Cardiac muscle cell (in vitro differentiated cells and primary cell): ENCODE data around the gene GAD1. TPM values are rescaled to one million over a fixed set of nuclear protein-coding genes. Genes with fewer than 3 reads are reported as not detected.
A peak's percentile ranks its signal among the peaks of the same experiment; 100 is the strongest.

Experiments used
- DNase-seq, 2 donors: peaks; one replicate each; pipeline versions ENCODE4 v3.0.0 to v3.0.0-alpha.2; 2010 to 2017; ENCODE audit warnings: low read depth in 1 of 2, low spot score in 1 of 2
- H3K27ac ChIP-seq: fragments of 200-600 bp; sonication (generic); 2 replicates; pipeline ENCODE4 v1.5.1; 2016
- H3K27me3 ChIP-seq: fragments of 200-600 bp; sonication (generic); 2 replicates; pipeline ENCODE4 v1.6.0; 2016; ENCODE audit warnings: control low read depth
- H3K36me3 ChIP-seq: fragments of 200-600 bp; sonication (generic); 2 replicates; pipeline ENCODE4 v1.5.1; 2016; ENCODE audit warnings: control low read depth
- H3K4me1 ChIP-seq: fragments of 200-600 bp; sonication (generic); 2 replicates; pipeline ENCODE4 v1.8.1; 2017; ENCODE audit warnings: low read depth, mild to moderate bottlenecking, mixed run types
- H3K4me3 ChIP-seq: fragments of 200-600 bp; sonication (generic); 2 replicates; pipeline ENCODE4 v1.5.1; 2016; ENCODE audit warnings: mild to moderate bottlenecking
- H3K9me3 ChIP-seq: fragments of 200-600 bp; sonication (generic); 2 replicates; pipeline ENCODE4 v1.5.1; 2017; ENCODE audit warnings: low read depth, mild to moderate bottlenecking, control low read depth
- polyA plus RNA-seq: library from polyadenylated mRNA; unstranded; fragments of >200 nt; fragmentation: Nextera tagmentation; extraction: Ambion mirVana; gene quantifications from 2 replicates; pipeline ENCODE4 v1.2.1, GENCODE V29; 2016
- total RNA-seq: library from RNA; depleted of rRNA; stranded (reverse); fragments of >200 nt; gene quantifications from 2 replicates; pipeline ENCODE4 v1.2.3, GENCODE V29; 2016
- TF ChIP-seq, protein P1 (sequence below): IDR thresholded peaks from 2 replicates; pipeline ENCODE4 v1.5.1; 2012; ENCODE audit warnings: low read depth, mild to moderate bottlenecking, low read length

The GAD1 gene
- total and polyA plus RNA-seq, 2 experiments from 2014 or later = 0.12 to 0.39 TPM

DNA sequence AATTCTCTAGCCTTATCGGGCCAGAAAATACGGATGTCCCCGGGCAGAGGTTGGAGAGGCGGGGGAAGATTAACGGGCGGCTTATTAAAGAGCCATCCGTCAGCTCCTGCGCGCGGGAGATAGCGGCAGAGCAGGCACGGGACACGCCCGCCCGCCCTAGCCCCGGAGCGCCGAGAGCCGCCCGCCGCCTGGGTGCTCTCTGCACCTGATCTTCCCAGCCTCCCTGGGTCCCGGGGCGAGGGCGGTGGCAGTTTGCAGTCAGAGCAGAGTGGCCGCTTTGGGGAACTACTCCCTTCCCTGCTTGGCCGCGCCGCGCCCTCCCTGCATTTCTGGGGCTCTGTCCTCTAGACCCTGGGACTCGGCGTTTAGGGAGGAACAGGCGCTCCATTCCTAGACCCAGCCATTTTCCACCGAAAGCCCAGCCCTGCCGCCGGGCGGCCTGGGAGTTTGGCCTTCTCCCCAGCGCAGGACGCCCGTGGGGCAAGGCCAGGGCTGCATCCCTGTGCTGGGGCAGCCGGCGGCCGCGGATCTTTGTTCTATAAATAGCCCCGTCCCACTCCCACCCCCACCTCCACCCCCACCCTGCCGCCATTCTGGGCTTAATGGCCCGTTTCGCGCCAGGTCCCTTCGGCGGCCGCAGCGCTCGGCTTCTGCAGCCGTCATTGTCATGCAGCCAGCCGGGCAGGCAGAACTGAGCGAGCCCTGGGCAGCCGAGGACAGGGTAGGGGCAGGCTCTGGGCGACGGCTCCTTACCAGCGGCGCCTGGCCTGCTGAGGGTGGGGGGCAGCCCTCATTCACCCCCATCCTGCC is 6.6 kb downstream of the GAD1 start:
- Histone ChIP-seq H3K9me3 (no peaks in the 10 kb centered on the region), H3K27ac (no peak overlapping the region), H3K36me3 (no peaks in the 10 kb centered on the region), H3K4me3 (peak overlapping the region; percentile 11), H3K4me1 (no peaks in the 10 kb centered on the region), H3K27me3 (peaks cover 94% of the 10 kb centered on the region)
- no peak for DNase-seq
- TF ChIP-seq, protein P1, sequence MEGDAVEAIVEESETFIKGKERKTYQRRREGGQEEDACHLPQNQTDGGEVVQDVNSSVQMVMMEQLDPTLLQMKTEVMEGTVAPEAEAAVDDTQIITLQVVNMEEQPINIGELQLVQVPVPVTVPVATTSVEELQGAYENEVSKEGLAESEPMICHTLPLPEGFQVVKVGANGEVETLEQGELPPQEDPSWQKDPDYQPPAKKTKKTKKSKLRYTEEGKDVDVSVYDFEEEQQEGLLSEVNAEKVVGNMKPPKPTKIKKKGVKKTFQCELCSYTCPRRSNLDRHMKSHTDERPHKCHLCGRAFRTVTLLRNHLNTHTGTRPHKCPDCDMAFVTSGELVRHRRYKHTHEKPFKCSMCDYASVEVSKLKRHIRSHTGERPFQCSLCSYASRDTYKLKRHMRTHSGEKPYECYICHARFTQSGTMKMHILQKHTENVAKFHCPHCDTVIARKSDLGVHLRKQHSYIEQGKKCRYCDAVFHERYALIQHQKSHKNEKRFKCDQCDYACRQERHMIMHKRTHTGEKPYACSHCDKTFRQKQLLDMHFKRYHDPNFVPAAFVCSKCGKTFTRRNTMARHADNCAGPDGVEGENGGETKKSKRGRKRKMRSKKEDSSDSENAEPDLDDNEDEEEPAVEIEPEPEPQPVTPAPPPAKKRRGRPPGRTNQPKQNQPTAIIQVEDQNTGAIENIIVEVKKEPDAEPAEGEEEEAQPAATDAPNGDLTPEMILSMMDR = no peak

DNA sequence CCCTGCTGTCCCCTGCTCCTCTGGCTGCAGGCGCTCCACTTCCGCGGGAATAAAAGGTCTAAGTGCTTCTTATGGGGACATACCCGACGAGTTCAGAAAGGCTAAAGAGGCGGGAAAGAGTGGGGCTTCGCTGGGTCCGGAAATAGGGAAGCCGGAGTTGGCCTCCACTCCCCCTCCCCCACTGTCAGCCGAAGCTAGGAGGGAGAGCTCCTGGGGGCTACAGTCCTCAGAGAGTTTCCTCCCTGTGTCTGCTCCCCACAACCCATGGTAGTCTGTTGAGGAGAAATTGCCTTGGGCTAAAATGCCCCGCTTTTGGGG is 7.2 kb downstream of the GAD1 start:
- Histone ChIP-seq H3K4me3 (no peak overlapping the region), H3K9me3 (no peaks in the 10 kb centered on the region)
- no peak for DNase-seq

DNA sequence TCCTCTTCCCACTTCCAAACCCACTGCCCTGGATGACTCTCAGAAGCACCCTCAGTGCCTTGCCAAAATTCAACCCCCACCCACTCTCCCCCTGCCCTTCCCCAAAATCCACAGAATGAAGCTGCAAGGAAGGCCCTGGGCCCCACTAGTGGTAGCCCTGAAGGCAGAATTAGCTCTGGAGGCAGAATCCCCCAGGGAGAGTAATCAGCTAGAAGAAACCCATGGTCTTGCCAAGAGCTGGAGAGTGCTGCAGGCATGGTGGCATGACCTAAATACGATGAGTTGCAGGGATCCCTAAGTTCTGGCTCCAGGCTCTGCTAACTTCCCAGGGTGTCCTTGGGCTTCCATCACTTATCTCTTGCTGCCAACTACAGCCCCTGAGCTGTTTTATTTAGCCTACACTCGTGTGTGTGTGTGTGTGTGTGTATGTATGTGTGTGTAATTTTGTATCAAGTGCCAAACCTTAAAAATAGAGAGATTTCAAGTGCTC is 7.9 kb downstream of the GAD1 start:
- no peaks in the 10 kb centered on the region for H3K36me3 ChIP-seq
- TF ChIP-seq, protein P1 = no peak
- DNase-seq = no peak
- peaks cover 81% of the 10 kb centered on the region for H3K27me3 ChIP-seq
- no peaks in the 10 kb centered on the region for H3K4me1 ChIP-seq
- no peaks in the 10 kb centered on the region for H3K9me3 ChIP-seq
- no peak overlapping the region for H3K27ac ChIP-seq
- no peak overlapping the region for H3K4me3 ChIP-seq

More for the DNA sequence above, 7.2 kb downstream of the GAD1 start:
- Histone ChIP-seq H3K27me3 (peaks cover 88% of the 10 kb centered on the region), H3K36me3 (no peaks in the 10 kb centered on the region), H3K4me1 (no peaks in the 10 kb centered on the region), H3K27ac (no peak overlapping the region)
- TF ChIP-seq, protein P1 = no peak

DNA sequence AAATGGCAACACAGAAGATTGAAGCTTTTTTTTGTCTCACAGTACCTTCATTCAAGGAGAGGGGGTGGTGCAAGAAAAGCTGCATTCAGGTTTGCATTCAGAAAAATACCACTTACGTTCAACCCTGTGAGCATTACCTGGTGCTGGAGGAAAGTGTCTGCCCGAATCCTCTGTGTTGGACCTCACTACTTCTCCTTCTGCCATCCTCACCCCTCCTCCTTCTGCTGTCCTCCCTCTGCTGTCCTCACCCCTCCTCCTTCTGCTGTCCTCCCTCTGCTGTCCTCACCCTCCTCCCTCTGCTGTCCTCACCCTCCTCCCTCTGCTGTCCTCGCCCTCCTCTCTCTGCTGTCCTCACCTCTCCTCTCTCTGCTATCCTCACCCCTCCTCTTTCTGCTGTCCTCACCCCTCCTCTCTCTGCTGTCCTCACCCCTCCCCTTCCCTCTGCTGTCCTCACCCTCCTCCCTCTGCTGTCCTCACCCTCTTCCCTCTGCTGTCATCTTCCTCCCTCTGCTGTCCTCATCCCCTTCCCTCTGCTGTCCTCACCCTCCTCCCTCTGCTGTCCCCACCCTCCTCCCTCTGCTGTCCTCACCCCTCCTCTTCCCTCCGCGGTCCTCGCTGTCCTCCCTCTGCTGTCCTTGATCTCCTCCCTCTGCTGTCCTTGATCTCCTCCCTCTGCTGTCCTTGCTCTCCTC is 11.3 kb downstream of the GAD1 start:
- H3K27ac ChIP-seq = no peak overlapping the region
- H3K36me3 ChIP-seq = no peaks in the 10 kb centered on the region
- no peak for DNase-seq
- H3K27me3 ChIP-seq = peaks cover 47% of the 10 kb centered on the region
- H3K4me1 ChIP-seq = no peaks in the 10 kb centered on the region
- TF ChIP-seq, protein P1 = no peak
- no peaks in the 10 kb centered on the region for H3K9me3 ChIP-seq
- H3K4me3 ChIP-seq = no peak overlapping the region

DNA sequence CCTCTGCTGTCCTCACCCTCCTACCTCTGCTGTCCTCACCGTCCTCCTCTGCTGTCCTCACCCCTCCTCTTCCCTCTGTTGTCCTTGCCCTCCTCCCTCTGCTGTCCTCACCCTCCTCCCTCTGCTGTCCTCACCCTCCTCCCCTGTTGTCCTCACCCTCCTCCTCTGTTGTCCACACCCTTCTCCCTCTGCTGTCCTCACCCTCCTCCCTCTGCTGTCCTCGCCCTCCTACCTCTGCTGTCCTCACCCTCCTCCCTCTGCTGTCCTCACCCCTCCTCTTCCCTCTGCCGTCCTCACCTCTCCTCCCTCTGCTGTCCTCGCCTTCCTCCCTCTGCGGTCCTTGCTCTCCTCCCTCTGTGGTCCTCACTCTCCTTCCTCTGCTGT is 11.8 kb downstream of the GAD1 start:
- H3K4me1 ChIP-seq = no peaks in the 10 kb centered on the region
- TF ChIP-seq, protein P1 = no peak

More for the DNA sequence above, 11.8 kb downstream of the GAD1 start:
- Histone ChIP-seq H3K4me3 (no peak overlapping the region), H3K9me3 (no peaks in the 10 kb centered on the region), H3K27me3 (peaks cover 42% of the 10 kb centered on the region), H3K36me3 (no peaks in the 10 kb centered on the region), H3K27ac (no peak overlapping the region)
- no peak for DNase-seq
